Cerebellar cortex (tissue), 1 donor: Measurements from ENCODE around the gene TSPYL6.
"Not testable (repeated sequence)": the region's sequence is repeated elsewhere in the genome, so short reads cannot be mapped to it uniquely, and the experiment has no call there.

Experiments used
- DNase-seq: peaks from one replicate; pipeline ENCODE4 v3.0.0-alpha.2; 2015; ENCODE audit warnings: low spot score

TSPYL6 gene

GRCh38 chr2:54256091-54256694 lies at the start of gene TSPYL6:
TSS of gene TSPYL6 (minus strand) at chr2:54256229. CDS start at chr2:54256151, 78 bp downstream.
- DNase-seq: no peak

GRCh38 chr2:54303631-54304030 lies 47.6 kb upstream of the TSPYL6 start:
- DNase-seq: no peak

- DNase-seq: no peak
These were observed 42.5 kb upstream of the TSPYL6 start for GRCh38 chr2:54298514-54298913.

- no peak for DNase-seq
These were observed 39.9 kb upstream of the TSPYL6 start for GRCh38 chr2:54295911-54296310.

GRCh38 chr2:54294665-54295064 lies 38.6 kb upstream of the TSPYL6 start:
- DNase-seq: not testable (repeated sequence)

GRCh38 chr2:54290356-54291025 lies 34.5 kb upstream of the TSPYL6 start:
- DNase-seq: no peak

- no peak for DNase-seq
These were observed 33.9 kb upstream of the TSPYL6 start for GRCh38 chr2:54289917-54290316.

- DNase-seq: no peak
These were observed 31.5 kb upstream of the TSPYL6 start for GRCh38 chr2:54287532-54287931.

- DNase-seq: no peak
These were observed 29.4 kb upstream of the TSPYL6 start for GRCh38 chr2:54285451-54285850.

- no peak for DNase-seq
These were observed 28.8 kb upstream of the TSPYL6 start for GRCh38 chr2:54284826-54285225.

- DNase-seq: no peak
These were observed 23.4 kb upstream of the TSPYL6 start for GRCh38 chr2:54279385-54279784.

GRCh38 chr2:54275541-54275940 lies 19.5 kb upstream of the TSPYL6 start:
- no peak for DNase-seq

GRCh38 chr2:54274781-54275242 lies 18.8 kb upstream of the TSPYL6 start:
- no peak for DNase-seq

- DNase-seq: no peak
These were observed 16.0 kb upstream of the TSPYL6 start for GRCh38 chr2:54271843-54272627.

- DNase-seq: no peak
These were observed 15.2 kb upstream of the TSPYL6 start for GRCh38 chr2:54271189-54271588.

GRCh38 chr2:54267577-54267976 lies 11.5 kb upstream of the TSPYL6 start:
- DNase-seq: no peak

- not testable (repeated sequence) for DNase-seq
These were observed 9.1 kb upstream of the TSPYL6 start for GRCh38 chr2:54265081-54265480.

GRCh38 chr2:54262015-54262765 lies 6.2 kb upstream of the TSPYL6 start:
- no peak for DNase-seq

GRCh38 chr2:54261537-54261936 lies 5.5 kb upstream of the TSPYL6 start:
- no peak for DNase-seq

GRCh38 chr2:54260241-54260595 lies 4.2 kb upstream of the TSPYL6 start:
- DNase-seq: no peak

- DNase-seq: no peak
These were observed 3.6 kb upstream of the TSPYL6 start for GRCh38 chr2:54259413-54260240.
